AG20443 (cell line): ENCODE results near the gene HSPA14.
"Not testable (repeated sequence)": the region's sequence is repeated elsewhere in the genome, so short reads cannot be mapped to it uniquely, and the experiment has no call there.

Experiments used
- DNase-seq: peaks from one replicate; pipeline ENCODE4 v3.0.0; 2012; ENCODE audit warnings: low spot score, mixed read lengths

The HSPA14 gene

DNA sequence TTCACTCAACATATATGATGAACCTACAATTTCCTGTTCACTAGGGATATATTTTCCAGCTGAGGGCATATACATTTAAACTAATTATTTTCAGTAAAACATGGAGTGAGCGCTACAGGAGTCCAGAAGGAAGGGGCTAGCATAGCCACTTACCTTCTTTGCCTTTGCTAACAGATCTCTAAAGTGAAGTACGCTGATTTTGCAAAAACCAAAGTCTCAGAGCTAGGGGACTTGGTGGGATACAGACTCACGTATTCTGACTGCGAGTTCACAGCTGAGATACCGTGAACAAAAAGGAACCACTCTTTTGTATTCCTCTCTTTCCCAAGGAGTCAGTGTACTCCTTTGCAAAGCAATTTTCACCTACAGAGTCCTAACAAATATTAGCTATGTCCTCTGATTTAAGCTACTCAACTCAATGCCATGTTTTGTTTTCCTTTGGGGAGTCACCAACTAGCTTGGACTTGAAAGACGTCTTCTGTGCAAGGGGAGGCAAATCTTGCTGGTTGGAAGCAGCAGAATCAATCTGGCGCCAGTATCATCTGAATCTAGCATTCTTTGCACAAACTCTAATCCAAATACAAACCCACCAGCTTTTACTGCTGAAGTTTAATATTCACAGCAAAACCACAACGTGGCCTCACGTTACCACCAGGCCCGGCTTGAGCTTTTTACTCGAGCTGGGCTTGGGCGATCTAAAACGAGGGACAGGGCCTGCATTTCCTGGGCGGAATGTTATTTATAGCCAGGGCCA, 926 bp upstream of the HSPA14 start:
- DNase-seq = no peak

DNA sequence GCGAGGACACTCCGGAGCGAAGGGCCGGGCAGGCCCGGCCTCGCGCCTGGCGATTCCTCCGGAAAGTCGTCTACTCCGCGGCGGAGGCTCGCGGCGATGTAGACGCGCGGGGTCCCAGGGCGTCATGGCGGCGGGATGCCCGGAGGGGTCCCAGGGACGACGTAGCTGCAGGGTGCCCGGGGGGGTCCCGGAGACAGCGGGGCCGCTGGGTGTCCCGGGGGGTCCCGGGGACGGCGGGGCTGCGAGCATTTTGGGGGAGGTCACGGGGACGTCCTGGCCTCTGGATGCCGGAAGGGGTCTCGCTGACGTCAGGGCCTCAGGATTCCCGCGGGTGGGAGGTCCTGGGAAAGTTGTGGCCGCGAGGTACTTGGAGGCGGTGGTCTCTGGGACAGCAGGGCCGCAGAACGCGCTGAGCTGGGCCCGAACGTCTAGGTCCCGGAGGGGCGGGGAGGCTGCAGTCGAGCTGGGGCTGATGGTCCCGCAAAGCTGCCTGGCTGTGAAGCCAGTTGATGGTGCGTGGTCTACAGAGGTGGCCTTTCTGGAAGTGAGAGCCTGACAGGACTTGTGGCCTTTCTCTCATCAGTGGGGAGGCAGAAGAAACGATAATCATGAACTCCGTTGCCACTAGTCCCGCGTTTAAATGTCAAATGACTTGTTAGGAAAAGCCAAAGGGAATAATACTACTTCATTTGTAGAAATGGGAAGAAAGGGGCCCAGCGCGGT, 637 bp downstream of the HSPA14 start:
- peak; percentile 47 for DNase-seq

DNA sequence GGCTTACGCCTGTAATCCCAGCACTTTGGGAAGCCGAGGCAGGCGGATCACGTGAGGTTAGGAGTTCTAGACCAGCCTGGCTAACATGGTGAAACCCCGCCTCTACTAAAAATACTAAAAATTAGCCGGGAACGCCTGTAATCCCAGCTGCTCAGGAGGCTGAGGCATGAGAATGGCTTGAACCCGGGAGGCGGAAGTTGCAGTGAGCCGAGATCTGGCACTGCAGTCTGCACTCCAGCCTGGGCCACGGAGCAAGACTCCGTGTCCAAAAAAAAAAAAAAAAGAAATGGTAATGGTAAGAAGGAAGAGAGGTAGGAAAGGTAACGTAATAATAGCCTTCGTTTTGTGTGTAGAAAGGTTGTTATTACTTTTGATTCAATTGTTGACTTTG, 1.2 kb downstream of the HSPA14 start:
- no peak for DNase-seq

DNA sequence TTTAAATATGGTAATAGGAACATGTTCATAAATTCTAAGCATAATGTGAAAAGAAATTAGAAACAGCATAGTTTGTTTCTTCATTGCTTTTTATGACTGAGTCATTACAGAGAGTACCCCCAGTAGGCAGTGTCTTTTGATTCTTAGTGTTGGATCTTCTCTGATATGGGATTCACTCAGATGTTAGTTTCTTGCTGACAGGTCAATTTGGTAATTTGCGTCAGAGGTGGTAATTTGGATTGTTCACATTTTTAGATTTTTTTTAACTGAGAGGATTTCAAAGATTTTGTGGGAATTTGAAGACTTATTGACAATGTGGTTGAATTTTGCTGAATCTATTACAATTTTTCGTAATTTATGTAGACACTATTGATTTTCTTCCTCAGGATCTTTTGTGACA, 2.1 kb downstream of the HSPA14 start:
- no peak for DNase-seq

DNA sequence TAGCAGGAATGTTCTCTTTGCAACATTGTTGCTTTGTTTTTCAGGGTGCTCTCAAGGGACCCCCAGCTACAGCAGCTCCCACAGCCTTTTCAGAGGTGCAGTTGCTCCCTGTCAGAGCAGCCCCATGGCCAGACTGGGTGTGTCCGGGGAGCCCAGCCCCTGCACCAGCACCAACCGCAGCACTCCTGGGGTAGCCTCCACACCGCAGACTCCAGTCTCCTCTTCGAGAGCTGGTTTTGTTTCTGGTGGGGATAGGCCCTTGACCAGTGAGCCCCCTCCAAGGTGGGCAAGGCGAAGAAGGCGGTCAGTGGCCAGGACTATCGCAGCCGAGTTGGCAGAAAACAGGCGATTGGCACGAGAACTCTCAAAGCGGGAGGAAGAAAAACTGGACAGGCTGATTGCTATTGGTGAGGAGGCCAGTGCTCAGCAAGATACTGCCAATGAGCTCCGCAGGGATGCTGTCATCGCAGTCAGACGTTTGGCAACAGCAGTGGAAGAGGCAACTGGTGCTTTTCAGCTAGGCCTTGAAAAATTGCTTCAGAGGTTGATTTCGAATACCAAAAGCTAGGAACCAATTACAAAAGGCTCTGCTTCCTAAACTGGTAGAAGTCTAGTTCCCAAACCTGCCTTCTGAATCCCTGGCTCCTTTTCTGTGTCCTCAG, 5.4 kb downstream of the HSPA14 start:
- DNase-seq = no peak

DNA sequence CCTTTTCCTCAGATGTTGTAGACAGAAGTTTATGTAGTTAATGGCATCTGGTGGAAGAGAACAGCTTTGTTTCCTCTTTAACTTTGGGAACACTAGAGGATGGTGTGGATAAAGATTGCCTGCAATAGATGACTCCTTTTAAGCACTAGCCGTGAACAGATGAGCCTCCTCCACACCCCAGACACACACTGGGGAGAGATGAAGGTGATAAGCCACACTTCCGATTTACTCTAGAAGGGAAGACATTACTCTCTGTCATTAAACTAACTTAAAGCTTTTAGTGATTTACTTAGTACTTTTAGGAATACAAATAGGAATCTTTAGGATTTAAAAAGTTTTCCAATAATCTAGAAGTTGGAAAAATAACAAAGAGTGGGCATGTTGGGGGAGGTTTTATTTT, 6.8 kb downstream of the HSPA14 start:
- no peak for DNase-seq

DNA sequence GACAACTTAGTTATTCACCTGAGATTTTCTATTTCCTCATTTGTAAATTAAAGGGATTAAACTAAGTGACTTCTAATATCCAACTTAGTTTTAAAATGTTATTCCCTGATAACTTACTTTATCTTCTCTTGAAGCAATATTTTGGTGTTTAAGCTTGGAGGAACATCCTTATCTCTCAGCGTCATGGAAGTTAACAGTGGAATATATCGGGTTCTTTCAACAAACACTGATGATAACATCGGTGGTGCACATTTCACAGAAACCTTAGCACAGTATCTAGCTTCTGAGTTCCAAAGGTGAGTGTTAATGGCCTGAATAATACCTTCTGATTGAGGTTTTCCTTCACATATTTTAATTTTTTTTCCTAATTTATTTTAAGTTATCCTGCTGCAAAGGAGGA, 14.1 kb downstream of the HSPA14 start:
- no peak for DNase-seq

DNA sequence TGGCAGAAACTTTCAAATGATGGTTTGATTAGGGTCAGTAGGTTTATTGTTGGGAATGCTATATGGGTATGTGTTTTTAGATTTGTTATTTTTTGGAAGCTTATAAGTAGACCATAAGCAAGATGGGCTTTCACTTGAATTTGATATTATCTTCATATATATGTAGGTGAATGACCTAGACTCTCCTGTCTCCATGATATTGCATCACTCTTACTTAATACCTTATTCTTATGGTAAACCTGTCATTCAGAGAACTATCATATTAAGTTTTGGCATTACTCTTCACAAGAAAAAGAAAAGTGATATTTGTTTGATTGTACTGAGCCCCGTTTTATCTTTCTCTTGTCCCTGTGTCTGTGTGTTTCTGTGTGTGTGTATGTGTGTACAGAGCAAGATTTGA, 17.3 kb downstream of the HSPA14 start:
- no peak for DNase-seq

DNA sequence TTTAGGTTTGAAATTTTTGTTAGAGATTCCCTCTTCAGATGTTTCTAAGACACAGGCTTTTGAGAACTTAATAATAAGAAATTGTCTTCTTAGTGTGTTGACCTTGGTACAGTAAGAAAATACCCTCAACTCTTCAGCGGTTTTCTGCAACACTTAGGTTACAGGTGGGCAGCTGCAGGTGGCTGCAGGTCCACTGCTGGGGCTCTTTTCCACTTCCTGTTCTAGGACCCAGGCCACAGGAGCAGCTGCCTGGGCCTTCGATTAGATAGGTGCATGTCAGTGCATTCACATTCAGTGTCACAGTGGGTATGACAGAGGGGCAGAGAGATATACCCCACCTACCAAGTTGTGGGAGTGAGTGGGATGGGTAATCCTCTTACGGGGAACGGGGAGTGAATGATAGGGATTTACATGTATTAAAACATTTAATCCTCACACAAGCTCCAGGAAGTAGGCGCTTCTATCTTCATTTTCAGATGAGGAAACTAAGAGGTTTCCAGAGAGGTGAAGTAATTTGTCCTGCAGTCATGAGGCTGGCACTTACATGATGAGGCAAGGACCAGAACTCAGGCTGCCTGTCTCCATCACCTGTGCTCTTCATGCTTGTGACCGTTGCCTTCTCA, 20.3 kb downstream of the HSPA14 start:
- no peak for DNase-seq

DNA sequence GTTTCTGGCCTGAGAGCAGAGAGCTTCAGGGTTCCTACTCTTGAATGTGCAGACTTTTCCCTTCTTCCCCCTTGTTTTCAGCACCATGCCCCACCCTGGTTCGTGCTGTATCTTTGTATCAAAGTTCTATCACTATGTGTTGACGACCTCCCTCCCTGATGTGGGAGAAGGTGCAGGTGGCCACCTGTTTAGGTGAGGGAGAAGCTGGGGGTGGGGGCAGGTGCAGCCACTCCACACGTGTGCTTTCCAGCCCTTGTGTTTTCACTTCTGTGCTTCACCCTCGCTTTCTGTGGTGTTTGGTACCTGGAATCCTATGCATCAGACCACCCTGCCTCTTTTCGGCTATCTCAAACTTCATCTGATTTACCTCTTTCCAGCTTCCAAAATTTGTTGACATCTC, 20.9 kb downstream of the HSPA14 start:
- no peak for DNase-seq

DNA sequence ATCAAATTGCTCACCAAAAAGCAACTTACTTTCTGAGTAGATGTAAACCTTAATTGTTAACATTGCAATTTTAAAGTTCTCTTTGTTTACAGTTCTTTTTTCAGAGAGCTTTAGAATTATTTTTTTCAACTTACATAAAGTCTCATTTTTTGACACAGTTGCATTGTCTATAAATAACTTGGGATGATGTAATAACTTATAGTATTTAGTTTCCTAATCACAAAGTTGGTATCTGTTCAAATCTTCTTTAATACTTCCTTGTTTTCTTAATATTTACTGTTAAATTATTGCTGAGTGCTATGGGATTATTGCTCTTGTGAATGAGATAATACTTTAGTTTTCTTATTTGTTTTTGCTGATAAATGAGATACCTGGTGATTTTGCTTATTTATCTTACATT, 21.7 kb downstream of the HSPA14 start:
- no peak for DNase-seq

DNA sequence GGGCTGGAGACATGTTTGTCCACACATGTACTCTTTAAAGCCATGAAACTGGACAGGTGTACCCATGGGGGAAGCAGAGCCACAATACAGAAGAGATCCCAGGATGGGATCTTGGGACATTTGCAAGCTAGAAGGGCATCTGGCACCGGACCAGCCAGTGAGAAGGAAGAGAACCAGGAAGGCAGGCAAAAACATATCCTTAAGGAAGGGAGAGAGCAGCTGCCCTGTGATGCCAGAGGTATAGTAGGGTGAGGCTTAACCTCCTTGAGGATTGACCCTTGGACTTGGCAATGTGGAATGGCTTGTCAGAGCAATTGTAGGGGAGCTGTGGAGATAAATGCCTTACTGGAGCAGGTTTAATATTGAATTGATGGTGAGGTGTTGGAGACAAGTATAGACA, 22.7 kb downstream of the HSPA14 start:
- no peak for DNase-seq

DNA sequence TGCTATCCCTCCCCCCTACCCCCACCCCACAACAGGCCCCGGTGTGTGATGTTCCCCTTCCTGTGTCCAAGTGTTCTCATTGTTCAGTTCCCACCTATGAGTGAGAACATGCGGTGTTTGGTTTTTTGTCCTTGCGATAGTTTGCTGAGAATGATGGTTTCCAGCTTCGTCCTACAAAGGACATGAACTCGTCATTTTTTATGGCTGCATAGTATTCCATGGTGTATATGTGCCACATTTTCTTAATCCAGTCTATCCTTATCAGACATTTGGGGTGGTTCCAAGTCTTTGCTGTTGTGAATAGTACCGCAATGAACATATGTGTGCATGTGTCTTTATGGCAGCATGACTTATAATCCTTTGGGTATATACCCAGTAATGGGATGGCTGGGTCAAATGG, 26.4 kb downstream of the HSPA14 start:
- not testable (repeated sequence) for DNase-seq

DNA sequence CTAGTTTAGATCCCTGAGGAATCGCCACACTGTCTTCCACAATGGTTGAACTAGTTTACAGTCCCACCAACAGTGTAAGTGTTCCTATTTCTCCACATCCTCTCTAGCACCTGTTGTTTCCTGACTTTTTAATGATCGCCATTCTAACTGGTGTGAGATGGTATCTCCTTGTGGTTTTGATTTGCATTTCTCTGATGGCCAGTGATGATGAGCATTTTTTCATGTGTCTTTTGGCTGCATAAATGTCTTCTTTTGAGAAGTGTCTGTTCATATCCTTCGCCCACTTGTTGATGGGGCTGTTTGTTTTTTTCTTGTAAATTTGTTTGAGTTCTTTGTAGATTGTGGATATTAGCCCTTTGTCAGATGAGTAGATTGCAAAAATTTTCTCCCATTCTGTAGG, 26.8 kb downstream of the HSPA14 start:
- not testable (repeated sequence) for DNase-seq

DNA sequence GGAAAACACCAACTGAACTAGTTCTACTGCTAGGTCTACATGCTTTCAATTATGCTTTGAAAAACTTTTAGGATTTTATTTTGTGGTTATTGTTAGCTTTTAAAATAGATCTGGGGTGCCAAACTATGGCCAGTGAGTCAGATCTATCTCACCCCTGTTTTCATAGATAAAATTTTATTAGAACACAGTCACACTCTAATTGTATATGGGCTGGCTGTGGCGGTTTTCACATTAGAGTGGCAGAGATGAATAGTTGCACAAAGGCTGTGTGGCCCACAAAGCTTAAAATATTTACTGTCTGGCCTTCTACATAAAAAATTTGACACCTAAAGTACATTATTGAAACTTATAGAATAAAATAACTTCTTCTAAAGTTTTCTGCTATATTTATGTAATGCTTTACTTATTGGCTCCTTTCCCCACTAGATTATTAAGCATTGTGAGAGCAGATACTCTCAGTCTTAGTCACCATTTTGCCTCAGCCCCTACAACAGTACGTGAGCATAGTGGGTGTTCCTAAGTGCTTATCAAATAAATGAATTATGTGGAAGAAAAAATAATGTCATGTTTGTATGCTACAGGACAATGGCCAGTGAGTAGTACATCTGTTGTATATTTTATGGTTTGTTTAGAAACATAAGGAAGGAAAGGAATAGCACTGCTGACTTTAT, 35.1 kb downstream of the HSPA14 start:
- DNase-seq = peak; percentile 24

DNA sequence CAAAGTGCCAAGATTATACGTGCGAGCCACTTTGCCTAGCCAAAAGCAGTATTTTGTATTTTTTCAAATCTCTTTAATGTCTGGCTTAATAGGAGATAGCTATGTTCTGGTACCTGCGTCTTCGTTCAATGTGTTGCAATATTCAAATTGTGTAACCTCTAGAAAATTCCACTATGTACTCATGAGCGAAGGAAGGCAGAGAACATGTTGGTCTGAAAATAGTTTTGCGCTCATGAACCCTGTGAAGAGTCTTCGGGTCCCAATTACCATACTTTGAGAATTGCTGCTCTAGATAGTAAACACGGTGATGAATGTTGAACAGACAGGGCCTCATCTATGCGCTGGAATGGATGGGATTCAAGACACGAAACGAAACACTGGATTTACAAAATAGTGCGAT, 37.8 kb downstream of the HSPA14 start:
- DNase-seq = no peak

DNA sequence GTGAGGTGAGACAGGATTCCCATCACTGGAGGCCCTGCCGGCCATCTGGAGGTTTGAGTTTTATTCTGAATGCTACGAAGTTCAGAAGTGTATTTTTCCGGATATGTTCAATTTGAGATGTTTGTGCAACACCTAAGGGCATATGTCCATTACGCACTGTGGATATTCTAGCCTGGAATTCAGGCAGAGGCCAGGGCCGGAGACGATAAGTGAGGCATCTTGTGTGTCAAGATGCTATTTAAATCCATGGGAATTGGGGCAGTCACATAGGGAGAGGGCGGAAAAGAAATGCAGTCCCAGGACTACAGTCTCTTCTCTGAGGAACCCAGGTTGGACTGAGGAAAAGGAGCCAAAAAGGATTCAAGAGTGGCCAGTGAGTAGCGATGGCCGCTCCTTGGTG, 38.7 kb downstream of the HSPA14 start:
- DNase-seq = no peak

DNA sequence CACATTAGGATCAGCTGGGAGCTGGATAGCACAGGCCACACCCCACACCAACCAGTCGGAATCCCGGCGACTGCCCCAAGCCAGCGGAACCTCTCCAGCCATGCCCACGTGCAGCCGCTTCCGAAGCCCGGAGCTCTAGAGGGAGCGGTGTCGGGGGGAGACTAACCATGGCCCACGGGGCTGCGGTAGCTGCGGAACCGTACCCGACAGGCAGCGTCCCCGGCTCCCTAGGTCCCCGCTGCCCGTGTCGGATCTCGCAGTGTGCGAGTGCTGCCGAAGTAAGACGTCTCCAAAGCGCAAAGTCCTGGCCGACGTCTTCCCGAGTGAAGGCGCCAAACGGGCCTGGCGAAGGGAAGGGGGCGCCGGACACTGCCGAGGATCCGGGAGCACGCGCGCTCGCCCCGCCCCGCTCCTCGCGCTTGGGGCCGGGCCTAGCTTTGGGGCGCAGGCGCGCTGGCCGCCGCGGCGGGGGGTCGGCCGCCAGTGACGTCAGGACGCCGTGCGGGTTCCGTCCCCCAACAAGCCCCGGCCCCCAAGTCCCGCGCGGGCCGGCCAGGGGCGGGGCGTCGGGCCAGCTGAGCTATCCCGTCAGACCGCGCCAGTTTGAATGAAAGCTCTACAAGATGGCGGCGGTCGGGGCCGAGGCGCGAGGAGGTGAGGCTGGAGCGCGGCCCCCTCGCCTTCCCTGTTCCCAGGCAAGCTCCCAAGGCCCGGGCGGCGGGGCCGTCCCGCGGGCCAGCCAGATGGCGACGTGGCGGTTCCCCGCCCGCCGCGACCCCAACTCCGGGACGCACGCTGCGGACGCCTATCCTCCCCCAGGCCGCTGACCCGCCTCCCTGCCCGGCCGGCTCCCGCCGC, 40.4 kb downstream of the HSPA14 start, which contains the start of gene SUV39H2:
SUV39H2 (plus strand) TSS at position 601 of the 858 bp plus-strand sequence; CDS start at position 624, 23 bp downstream.
- DNase-seq = peak; percentile 100

DNA sequence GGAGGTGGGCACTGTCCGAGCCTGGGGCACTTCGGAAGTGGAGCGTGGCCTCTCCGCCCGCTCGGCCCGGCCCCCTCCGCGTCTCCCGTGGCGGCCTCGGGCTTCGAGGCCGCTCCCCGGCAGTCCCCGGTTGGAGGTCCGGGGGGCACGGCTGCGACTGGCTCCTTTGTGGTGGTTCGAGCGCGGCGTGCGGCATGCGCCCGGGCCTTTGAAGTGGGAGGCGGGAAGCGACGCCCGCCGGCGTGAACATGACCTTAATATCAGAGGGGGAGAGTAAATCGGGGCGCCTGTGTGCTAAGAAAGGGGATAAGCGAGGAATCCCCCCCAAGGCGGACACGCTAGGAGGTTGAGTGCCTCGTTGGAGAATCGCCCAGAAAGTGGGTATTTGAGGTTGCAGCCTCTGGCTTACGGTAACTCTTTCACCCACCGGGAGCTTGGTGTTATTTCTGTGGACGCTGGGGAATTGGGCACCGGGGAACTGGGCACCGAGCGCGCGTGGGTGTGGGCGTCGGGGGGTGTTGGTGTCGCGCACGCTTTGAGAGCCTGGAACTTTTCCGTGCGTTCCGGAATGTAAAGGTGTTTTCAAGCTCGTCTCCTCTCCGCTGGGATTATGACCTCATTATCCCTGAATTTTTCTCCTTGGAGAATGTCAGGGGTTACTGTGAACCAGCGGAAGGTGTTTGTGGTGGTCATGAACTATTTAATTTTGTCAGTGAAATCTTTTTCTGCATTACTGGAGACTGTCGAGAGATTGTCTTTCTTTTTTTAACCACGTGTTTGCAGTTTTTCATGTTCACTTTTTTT, 41.2 kb downstream of the HSPA14 start:
- DNase-seq = peak; percentile 20

DNA sequence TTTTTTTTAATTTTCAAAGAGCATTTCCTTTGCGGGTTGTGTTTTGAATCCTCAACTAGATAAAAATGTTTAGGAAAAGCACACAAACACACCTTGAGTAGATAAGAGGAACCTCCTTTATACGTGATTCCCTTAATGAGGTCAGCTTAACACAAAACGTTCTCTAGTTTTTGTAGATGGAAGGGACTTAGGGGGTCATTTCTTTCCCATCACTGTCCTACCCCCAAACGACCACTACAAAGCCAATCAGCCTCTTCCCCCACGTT, 41.8 kb downstream of the HSPA14 start:
- no peak for DNase-seq

DNA sequence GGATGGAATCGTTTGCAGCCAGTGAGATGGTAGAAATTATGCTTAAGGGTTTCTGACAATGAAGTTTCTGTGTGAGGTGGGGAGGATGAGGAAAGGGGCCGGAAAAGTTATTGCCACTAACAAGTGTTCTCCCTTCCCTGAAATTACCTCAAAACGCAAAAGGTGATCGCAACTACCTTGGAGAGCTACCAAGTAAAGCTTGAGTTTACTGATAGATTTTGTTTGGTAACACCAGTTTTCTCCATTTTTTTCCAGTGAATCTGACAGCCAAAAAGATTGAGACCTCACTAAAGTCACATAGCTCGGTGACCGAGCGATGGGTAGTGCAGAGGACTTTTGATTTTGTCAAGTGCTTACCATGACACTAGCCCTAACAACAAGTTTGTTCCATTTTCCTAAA, 42.1 kb downstream of the HSPA14 start:
- DNase-seq = no peak
